Thyroid gland (tissue), 4 donors: ENCODE measurements around the gene BOD1L2.

ENCODE experiments used
- POLR2A ChIP-seq, 2 donors: fragments of 450-650 bp; IDR thresholded peaks; one replicate each; pipeline ENCODE4 v1.6.1; 2017; ENCODE audit warnings: antibody characterized with exemption in 2 of 2, mild to moderate bottlenecking in 2 of 2, moderate library complexity in 1 of 2
- TF ChIP-seq, protein P1 (sequence below), 6 experiments: fragments of 200-600 bp in 3 of 6; fragments of 450-650 bp in 3 of 6; sonication (generic) in 3 of 6; IDR thresholded peaks; one replicate each; pipeline ENCODE4 v1.5.1; 2016 to 2019; ENCODE audit warnings: antibody characterized with exemption in 6 of 6, mild to moderate bottlenecking in 2 of 6, inconsistent platforms in 1 of 6, moderate library complexity in 1 of 6

DNA sequence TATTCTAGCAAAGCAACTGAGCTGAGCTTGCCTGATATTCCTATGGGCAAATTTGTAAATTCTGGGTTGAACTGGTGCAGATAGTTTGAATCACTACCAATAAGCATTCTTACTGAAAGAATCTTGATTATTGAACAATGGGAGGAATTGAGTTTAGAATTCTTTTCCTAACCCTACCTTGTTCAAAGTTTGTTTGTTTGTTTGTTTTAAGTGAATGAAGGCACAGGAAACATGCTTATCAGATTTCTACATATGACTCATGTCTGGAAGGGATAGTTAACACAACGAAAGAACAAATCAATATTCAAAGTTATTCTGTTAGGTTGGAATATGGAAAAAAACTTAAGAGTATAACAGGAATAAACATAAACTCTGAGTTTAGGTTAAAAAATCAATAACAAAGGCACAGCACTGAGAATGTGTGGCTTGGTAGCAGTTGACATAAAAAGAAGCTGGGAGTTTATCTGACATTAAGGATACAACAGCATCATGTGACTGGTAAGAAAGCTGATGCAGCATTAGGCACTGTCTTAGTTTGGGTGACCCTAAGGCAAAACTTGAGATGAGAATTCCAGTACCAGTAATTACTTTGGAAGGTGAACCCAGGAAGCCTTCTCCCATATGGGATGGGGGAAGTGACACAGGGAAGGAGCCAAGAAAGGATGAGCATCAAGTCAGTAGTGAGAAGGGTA lies 20.9 kb downstream of the BOD1L2 start:
- no peak for TF ChIP-seq POLR2A (IDR thresholded peaks at IDR 0.05)
- TF ChIP-seq, protein P1, sequence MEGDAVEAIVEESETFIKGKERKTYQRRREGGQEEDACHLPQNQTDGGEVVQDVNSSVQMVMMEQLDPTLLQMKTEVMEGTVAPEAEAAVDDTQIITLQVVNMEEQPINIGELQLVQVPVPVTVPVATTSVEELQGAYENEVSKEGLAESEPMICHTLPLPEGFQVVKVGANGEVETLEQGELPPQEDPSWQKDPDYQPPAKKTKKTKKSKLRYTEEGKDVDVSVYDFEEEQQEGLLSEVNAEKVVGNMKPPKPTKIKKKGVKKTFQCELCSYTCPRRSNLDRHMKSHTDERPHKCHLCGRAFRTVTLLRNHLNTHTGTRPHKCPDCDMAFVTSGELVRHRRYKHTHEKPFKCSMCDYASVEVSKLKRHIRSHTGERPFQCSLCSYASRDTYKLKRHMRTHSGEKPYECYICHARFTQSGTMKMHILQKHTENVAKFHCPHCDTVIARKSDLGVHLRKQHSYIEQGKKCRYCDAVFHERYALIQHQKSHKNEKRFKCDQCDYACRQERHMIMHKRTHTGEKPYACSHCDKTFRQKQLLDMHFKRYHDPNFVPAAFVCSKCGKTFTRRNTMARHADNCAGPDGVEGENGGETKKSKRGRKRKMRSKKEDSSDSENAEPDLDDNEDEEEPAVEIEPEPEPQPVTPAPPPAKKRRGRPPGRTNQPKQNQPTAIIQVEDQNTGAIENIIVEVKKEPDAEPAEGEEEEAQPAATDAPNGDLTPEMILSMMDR (IDR thresholded peaks at IDR 0.05) = no peak
